ENCODE data around the gene PLCL2.

- TF ChIP-seq CTCF (IDR thresholded peaks at IDR 0.05) (no peak), POLR2A (IDR thresholded peaks at IDR 0.05) (no peak)
Measured at GRCh38 chr3:17074559-17074958, 189.8 kb downstream of the PLCL2 start.
